ENCODE measurements around the gene CTNND2. TPM values are rescaled to one million over a fixed set of nuclear protein-coding genes. Genes with fewer than 3 reads are reported as not detected.

CTNND2 gene
- total RNA-seq, 1 donor from 2014 or later, result 41.3 TPM

GRCh38 chr5:10964806-10965205 lies 939.4 kb downstream of the CTNND2 start:
- no peak for DNase-seq (ENCODE audit: low spot score)
- intact Hi-C loops (cut with DNase I), result no loop called here

- no peak for DNase-seq (ENCODE audit: low spot score)
- intact Hi-C loops (cut with DNase I), result no loop called here
Measured at GRCh38 chr5:10958728-10959127, 945.5 kb downstream of the CTNND2 start.

- intact Hi-C loops (cut with DNase I), result no loop called here
- DNase-seq (ENCODE audit: low spot score), result no peak
Measured at GRCh38 chr5:10949856-10950630, 954.2 kb downstream of the CTNND2 start.

GRCh38 chr5:10946050-10946449 lies 958.2 kb downstream of the CTNND2 start:
- intact Hi-C loops (cut with DNase I), result no loop called here
- no peak for DNase-seq (ENCODE audit: low spot score)

GRCh38 chr5:10941900-10942299 lies 962.3 kb downstream of the CTNND2 start:
- DNase-seq (ENCODE audit: low spot score), result no peak

GRCh38 chr5:10936081-10936855 lies 968.0 kb downstream of the CTNND2 start:
- intact Hi-C loops (cut with DNase I), result no loop called here

More at GRCh38 chr5:10941900-10942299, 962.3 kb downstream of the CTNND2 start:
- intact Hi-C loops (cut with DNase I), result no loop called here

GRCh38 chr5:10935536-10935935 lies 968.7 kb downstream of the CTNND2 start:
- no peak for DNase-seq (ENCODE audit: low spot score)
- intact Hi-C loops (cut with DNase I), result no loop called here

More at GRCh38 chr5:10936081-10936855, 968.0 kb downstream of the CTNND2 start:
- DNase-seq (ENCODE audit: low spot score), result no peak

- DNase-seq (ENCODE audit: low spot score), result no peak
- intact Hi-C loops (cut with DNase I), result no loop called here
Measured at GRCh38 chr5:10934783-10935355, 969.4 kb downstream of the CTNND2 start.

- intact Hi-C loops (cut with DNase I), result no loop called here
- no peak for DNase-seq (ENCODE audit: low spot score)
Measured at GRCh38 chr5:10933121-10933520, 971.1 kb downstream of the CTNND2 start.

- intact Hi-C loops (cut with DNase I), result no loop called here
- DNase-seq (ENCODE audit: low spot score), result no peak
Measured at GRCh38 chr5:10932426-10932825, 971.8 kb downstream of the CTNND2 start.

- no peak for DNase-seq (ENCODE audit: low spot score)
- intact Hi-C loops (cut with DNase I), result no loop called here
Measured at GRCh38 chr5:10927608-10928007, 976.6 kb downstream of the CTNND2 start.

- intact Hi-C loops (cut with DNase I), result no loop called here
- no peak for DNase-seq (ENCODE audit: low spot score)
Measured at GRCh38 chr5:10923310-10923709, 980.9 kb downstream of the CTNND2 start.

All from cardiac septum (tissue), 1 donor.